Loucy (cell line): ENCODE data around the gene CMAS.

Source experiments
- H2AFZ ChIP-seq: fragments of 200-600 bp; sonication (generic); 2 replicates; pipeline ENCODE4 v1.6.0; 2016; ENCODE audit warnings: antibody characterized with exemption, mild to moderate bottlenecking, low read length, moderate library complexity
- H3F3A ChIP-seq: fragments of 200-600 bp; 2 replicates; pipeline ENCODE4 v1.6.0; 2016; ENCODE audit warnings: antibody characterized with exemption, low read depth, mild to moderate bottlenecking
- H3K27me3 ChIP-seq: fragments of 200-600 bp; sonication (generic); 2 replicates; pipeline ENCODE4 v1.6.1; 2014; ENCODE audit warnings: low read length, mild to moderate bottlenecking; ENCODE audit not compliant: insufficient read depth, poor library complexity, severe bottlenecking
- H3K36me3 ChIP-seq: fragments of 200-600 bp; sonication (generic); 2 replicates; pipeline ENCODE4 v1.6.1; 2016; ENCODE audit warnings: low read length; ENCODE audit not compliant: insufficient read depth
- H3K4me1 ChIP-seq: fragments of 200-600 bp; sonication (generic); 2 replicates; pipeline ENCODE4 v1.5.1; 2014; ENCODE audit warnings: low read length, mild to moderate bottlenecking; ENCODE audit not compliant: insufficient read depth, poor library complexity, severe bottlenecking
- H3K4me2 ChIP-seq: fragments of 200-600 bp; sonication (generic); 2 replicates; pipeline ENCODE4 v1.6.0; 2014; ENCODE audit warnings: antibody characterized with exemption, low read length, low read depth, mild to moderate bottlenecking; ENCODE audit not compliant: poor library complexity, severe bottlenecking
- H3K4me3 ChIP-seq: fragments of 200-600 bp; sonication (generic); 2 replicates; pipeline ENCODE4 v1.5.1; 2014; ENCODE audit warnings: low read length, mild to moderate bottlenecking, mixed read lengths; ENCODE audit not compliant: poor library complexity, severe bottlenecking
- H3K79me2 ChIP-seq: fragments of 200-600 bp; sonication (generic); 2 replicates; pipeline ENCODE4 v1.6.1; 2014; ENCODE audit warnings: low read length; ENCODE audit not compliant: insufficient read depth
- H3K9ac ChIP-seq: fragments of 200-600 bp; sonication (generic); 2 replicates; pipeline ENCODE4 v1.6.0; 2014; ENCODE audit warnings: mild to moderate bottlenecking, low read depth, low read length, moderate library complexity; ENCODE audit not compliant: poor library complexity, severe bottlenecking
- H3K9me2 ChIP-seq: fragments of 200-600 bp; sonication (generic); replicated peaks from 2 replicates; pipeline ENCODE4 v1.6.1; 2016; ENCODE audit warnings: low read depth, low read length, mixed read lengths
- H3K9me3 ChIP-seq: fragments of 200-600 bp; sonication (generic); 2 replicates; pipeline ENCODE4 v1.6.1; 2014; ENCODE audit warnings: mild to moderate bottlenecking, antibody characterized with exemption, low read length, low read depth; ENCODE audit not compliant: insufficient read depth
- H4K20me1 ChIP-seq: fragments of 200-600 bp; sonication (generic); 2 replicates; pipeline ENCODE4 v1.6.0; 2014; ENCODE audit warnings: antibody characterized with exemption, low read length, mild to moderate bottlenecking; ENCODE audit not compliant: insufficient read depth, poor library complexity, severe bottlenecking
- CTCF ChIP-seq: fragments of 200-600 bp; sonication (generic); conservative IDR thresholded peaks from 2 replicates; pipeline ENCODE4 v1.5.1; 2014; ENCODE audit warnings: mild to moderate bottlenecking, antibody characterized with exemption, low read length
- EZH2phosphoT487 ChIP-seq: fragments of 200-600 bp; IDR thresholded peaks from 2 replicates; pipeline ENCODE4 v1.6.1; 2018; ENCODE audit warnings: antibody characterized with exemption, mild to moderate bottlenecking, moderate library complexity, borderline replicate concordance

Gene CMAS

DNA sequence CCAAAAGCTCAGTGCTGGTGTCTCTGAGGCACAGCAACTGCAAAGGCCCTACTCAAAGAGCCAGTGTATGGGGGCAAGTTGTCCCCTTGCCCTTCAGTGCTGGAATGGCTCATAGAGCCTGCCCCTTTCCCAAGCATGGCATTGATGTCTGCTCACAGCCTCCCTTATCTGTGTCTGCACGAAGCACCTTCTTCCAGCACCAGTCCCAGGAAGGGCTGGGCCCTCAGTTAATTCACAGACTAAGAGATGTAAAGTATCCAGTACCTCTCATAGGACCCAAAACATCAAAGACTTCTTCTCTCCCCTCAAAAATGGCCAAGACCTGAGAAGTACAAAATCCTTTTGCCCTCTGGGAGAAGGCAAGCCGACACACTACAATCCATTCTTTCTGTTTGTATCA is 1.6 kb upstream of the CMAS start:
- H3K36me3 ChIP-seq, result no peaks in the 10 kb centered on the region
- H3K9me3 ChIP-seq, result no peaks in the 10 kb centered on the region
- peaks cover 33% of the 10 kb centered on the region for H3K79me2 ChIP-seq
- H3K4me1 ChIP-seq, result peaks cover 23% of the 10 kb centered on the region
- H3K4me3 ChIP-seq, result no peak overlapping the region
- no peaks in the 10 kb centered on the region for H3F3A ChIP-seq
- no peak overlapping the region for H3K9ac ChIP-seq
- H2AFZ ChIP-seq, result peak overlapping the region; percentile 44; the same call in 1 of the 2 replicates
- H3K9me2 ChIP-seq, result no peaks in the 10 kb centered on the region
- no peak for TF ChIP-seq CTCF
- TF ChIP-seq EZH2phosphoT487, result no peak
- H3K4me2 ChIP-seq, result no peak overlapping the region
- peaks cover 22% of the 10 kb centered on the region for H4K20me1 ChIP-seq
- H3K27me3 ChIP-seq, result no peaks in the 10 kb centered on the region

DNA sequence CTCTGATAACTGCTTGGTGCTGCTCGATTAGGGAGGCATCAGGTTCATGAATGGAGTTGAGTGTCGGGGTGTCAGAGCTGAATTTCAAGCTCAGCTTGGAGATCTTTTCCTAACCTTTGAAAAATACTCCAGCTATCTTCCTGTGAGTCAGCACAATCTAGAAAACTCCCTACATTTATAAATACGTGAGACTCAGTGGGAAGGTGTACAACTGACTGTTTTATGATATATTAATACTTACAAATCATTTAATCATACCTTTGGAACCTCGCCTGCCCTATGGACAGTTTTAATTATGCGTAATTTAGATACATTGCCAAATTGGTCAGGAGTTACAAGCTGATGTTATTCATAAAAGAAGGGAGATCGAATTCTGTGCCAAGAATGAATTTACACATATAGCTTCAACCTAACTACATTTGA is 961 bp downstream of the CMAS start:
- Histone ChIP-seq H3K36me3 (no peaks in the 10 kb centered on the region), H4K20me1 (peaks cover 22% of the 10 kb centered on the region), H3F3A (no peaks in the 10 kb centered on the region), H3K4me2 (peak overlapping the region; percentile 86), H3K79me2 (peaks cover 39% of the 10 kb centered on the region), H3K9me3 (no peaks in the 10 kb centered on the region), H3K4me3 (peak overlapping the region; percentile 87), H3K27me3 (no peaks in the 10 kb centered on the region), H2AFZ (peak overlapping the region; percentile 98), H3K9me2 (no peaks in the 10 kb centered on the region), H3K4me1 (peaks cover 35% of the 10 kb centered on the region), H3K9ac (peak overlapping the region; percentile 92)
- TF ChIP-seq EZH2phosphoT487, result no peak
- TF ChIP-seq CTCF, result no peak

DNA sequence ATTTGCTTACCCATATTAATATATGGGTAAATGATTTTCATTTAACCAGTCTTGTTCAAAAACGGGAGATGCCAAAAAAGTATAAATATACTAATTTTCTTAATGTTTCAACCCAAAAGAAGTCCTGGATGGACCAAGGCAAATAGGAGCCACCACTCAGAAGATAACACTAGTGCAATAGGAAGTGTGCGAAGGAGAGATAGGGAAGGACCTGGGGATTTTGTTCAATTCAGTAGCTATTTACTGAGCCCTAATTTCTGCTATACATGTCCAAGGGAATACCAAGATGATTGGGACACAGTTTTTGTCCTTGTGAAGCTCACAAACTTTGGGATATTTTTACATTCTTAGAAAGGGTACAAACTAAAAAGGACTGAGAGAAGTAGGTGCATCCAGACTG is 1.5 kb downstream of the CMAS start:
- no peaks in the 10 kb centered on the region for H3F3A ChIP-seq
- no peaks in the 10 kb centered on the region for H3K9me2 ChIP-seq
- H3K27me3 ChIP-seq, result no peaks in the 10 kb centered on the region
- H3K9ac ChIP-seq, result peak overlapping the region; percentile 92
- H3K4me3 ChIP-seq, result peak overlapping the region; percentile 87
- TF ChIP-seq CTCF (no peak), EZH2phosphoT487 (no peak)
- no peaks in the 10 kb centered on the region for H3K9me3 ChIP-seq
- H3K4me1 ChIP-seq, result peaks cover 35% of the 10 kb centered on the region
- peaks cover 22% of the 10 kb centered on the region for H4K20me1 ChIP-seq
- H3K4me2 ChIP-seq, result peak overlapping the region; percentile 86
- H3K79me2 ChIP-seq, result peaks cover 45% of the 10 kb centered on the region
- H3K36me3 ChIP-seq, result no peaks in the 10 kb centered on the region
- no peak overlapping the region for H2AFZ ChIP-seq
